GM23248 (cell line): ENCODE data around the gene CROCC2. TPM values are rescaled to one million over a fixed set of nuclear protein-coding genes. Genes with fewer than 3 reads are reported as not detected.
A peak's percentile ranks its signal among the peaks of the same experiment; 100 is the strongest.

ENCODE experiments used
- DNase-seq: peaks from one replicate; pipeline ENCODE4 v3.0.0-alpha.2; 2015
- H2AFZ ChIP-seq: fragments of 200-600 bp; sonication (generic); 2 replicates; pipeline ENCODE4 v1.6.1; 2016; ENCODE audit warnings: antibody characterized with exemption
- H3F3A ChIP-seq: fragments of 200-600 bp; sonication (generic); 2 replicates; pipeline ENCODE4 v1.6.1; 2016; ENCODE audit warnings: mild to moderate bottlenecking, antibody characterized with exemption, mixed run types; ENCODE audit not compliant: insufficient read depth
- H3K27ac ChIP-seq: fragments of 200-600 bp; sonication (generic); 2 replicates; pipeline ENCODE4 v1.5.1; 2016; ENCODE audit warnings: mild to moderate bottlenecking
- H3K27me3 ChIP-seq: fragments of 200-600 bp; sonication (generic); replicated peaks from 2 replicates; pipeline ENCODE4 v1.6.1; 2016; ENCODE audit warnings: mild to moderate bottlenecking; ENCODE audit not compliant: insufficient read depth
- H3K36me3 ChIP-seq: fragments of 200-600 bp; sonication (generic); 2 replicates; pipeline ENCODE4 v1.6.1; 2016; ENCODE audit warnings: low read depth, mild to moderate bottlenecking
- H3K4me1 ChIP-seq: fragments of 200-600 bp; sonication (generic); 2 replicates; pipeline ENCODE4 v1.6.1; 2016; ENCODE audit warnings: mild to moderate bottlenecking; ENCODE audit not compliant: insufficient read depth
- H3K4me2 ChIP-seq: fragments of 200-600 bp; sonication (generic); one replicate; pipeline ENCODE4 v1.6.1; 2016; ENCODE audit warnings: mild to moderate bottlenecking; ENCODE audit not compliant: unreplicated experiment
- H3K4me3 ChIP-seq: fragments of 200-600 bp; sonication (generic); 2 replicates; pipeline ENCODE4 v1.5.1; 2016; ENCODE audit warnings: mild to moderate bottlenecking
- H3K79me2 ChIP-seq: fragments of 200-600 bp; sonication (generic); 2 replicates; pipeline ENCODE4 v1.6.1; 2016; ENCODE audit warnings: mild to moderate bottlenecking; ENCODE audit not compliant: insufficient read depth
- H3K9ac ChIP-seq: fragments of 200-600 bp; sonication (generic); 2 replicates; pipeline ENCODE4 v1.6.1; 2016; ENCODE audit warnings: mild to moderate bottlenecking
- H3K9me2 ChIP-seq: fragments of 200-600 bp; sonication (generic); 2 replicates; pipeline ENCODE4 v1.6.1; 2016; ENCODE audit warnings: mixed run types, mild to moderate bottlenecking, moderate library complexity; ENCODE audit not compliant: insufficient read depth
- H3K9me3 ChIP-seq: fragments of 200-600 bp; sonication (generic); one replicate; pipeline ENCODE4 v1.6.1; 2017; ENCODE audit warnings: low read depth
- H4K20me1 ChIP-seq: fragments of 200-600 bp; sonication (generic); 2 replicates; pipeline ENCODE4 v1.6.0; 2016; ENCODE audit not compliant: insufficient read depth
- EZH2 ChIP-seq: fragments of 200-600 bp; sonication (generic); IDR thresholded peaks from 2 replicates; pipeline ENCODE4 v1.6.1; 2018; ENCODE audit warnings: antibody characterized with exemption, mild to moderate bottlenecking; ENCODE audit not compliant: insufficient read depth, poor library complexity, severe bottlenecking
- EZH2phosphoT487 ChIP-seq: fragments of 200-600 bp; sonication (generic); IDR thresholded peaks from 2 replicates; pipeline ENCODE4 v1.6.1; 2018; ENCODE audit warnings: antibody characterized with exemption, moderate library complexity, mild to moderate bottlenecking, low read depth; ENCODE audit not compliant: insufficient read depth
- WGBS, 2 experiments: methylation state at CpG; one replicate each; pipeline ENCODE4 v1.1.6; 2015 to 2017; ENCODE audit warnings: low lambda C conversion rate in 2 of 2, low coverage in 1 of 2; ENCODE audit errors: missing lambda C conversion rate in 2 of 2; 5-methylcytosine and 5-hydroxymethylcytosine counted together
- in situ Hi-C: fragments of 300-500 bp; cut with MboI; formaldehyde crosslinking; loops from 2 replicates; pipeline ENCODE4 v1.15.0; 2020
- polyA plus RNA-seq: library from polyadenylated mRNA; unstranded; fragments of >200 nt; fragmentation: Nextera tagmentation; extraction: Ambion mirVana; gene quantifications from 2 replicates; pipeline ENCODE4 v1.2.1, GENCODE V29; 2016
- total RNA-seq: library from RNA; depleted of rRNA; stranded (reverse); fragments of >200 nt; shearing (Covaris generic); gene quantifications from 2 replicates; pipeline ENCODE4 v1.2.3, GENCODE V29; 2014

CROCC2 gene
- total and polyA plus RNA-seq, 2 experiments from 2014 or later = under 0.01 TPM; not detected in 1

- H3K27ac ChIP-seq = no peak overlapping the region
- H3K36me3 ChIP-seq = no peaks in the 10 kb centered on the region
- peaks cover 5% of the 10 kb centered on the region; the same call in 1 of the 2 replicates for H3F3A ChIP-seq
- no peaks in the 10 kb centered on the region for H3K27me3 ChIP-seq
- WGBS, 2 experiments = 70 to 83% methylated on average over 3 of the region's 3 CpGs
- H3K4me2 ChIP-seq = no peak overlapping the region
- in situ Hi-C loops = no loop called here
- no peak for TF ChIP-seq EZH2phosphoT487
- no peak for TF ChIP-seq EZH2
- peak; percentile 34 for DNase-seq
- no peaks in the 10 kb centered on the region for H3K79me2 ChIP-seq
- no peak overlapping the region for H3K4me3 ChIP-seq
- H4K20me1 ChIP-seq = no peaks in the 10 kb centered on the region
- no peak overlapping the region for H2AFZ ChIP-seq
- H3K9me3 ChIP-seq = no peaks in the 10 kb centered on the region
- H3K4me1 ChIP-seq = peaks cover 16% of the 10 kb centered on the region
- no peak overlapping the region for H3K9ac ChIP-seq
- no peaks in the 10 kb centered on the region for H3K9me2 ChIP-seq
Measured at GRCh38 chr2:240988146-240988545, 82.0 kb downstream of the CROCC2 start.

- Histone ChIP-seq H3K4me2 (no peak overlapping the region), H4K20me1 (no peaks in the 10 kb centered on the region), H3K9ac (no peak overlapping the region), H3K27me3 (no peaks in the 10 kb centered on the region), H2AFZ (no peak overlapping the region), H3K9me2 (no peaks in the 10 kb centered on the region), H3K4me1 (peaks cover 16% of the 10 kb centered on the region), H3K79me2 (no peaks in the 10 kb centered on the region), H3K4me3 (no peak overlapping the region), H3F3A (peaks cover 5% of the 10 kb centered on the region; the same call in 1 of the 2 replicates), H3K36me3 (no peaks in the 10 kb centered on the region), H3K27ac (no peak overlapping the region), H3K9me3 (no peaks in the 10 kb centered on the region)
- in situ Hi-C loops = no loop called here
- no peak for DNase-seq
- no peak for TF ChIP-seq EZH2
- no peak for TF ChIP-seq EZH2phosphoT487
- 71 to 73% methylated on average over 6 of the region's 6 CpGs for WGBS, 2 experiments
Measured at GRCh38 chr2:240988571-240989271, 82.6 kb downstream of the CROCC2 start.

GRCh38 chr2:240989451-240990265, 83.5 kb downstream of the CROCC2 start:
- Histone ChIP-seq H3K4me3 (no peak overlapping the region), H3K27ac (no peak overlapping the region), H3K9ac (no peak overlapping the region), H3F3A (peaks cover 5% of the 10 kb centered on the region; the same call in 1 of the 2 replicates), H3K27me3 (no peaks in the 10 kb centered on the region), H4K20me1 (no peaks in the 10 kb centered on the region), H3K4me1 (peaks cover 16% of the 10 kb centered on the region), H3K4me2 (no peak overlapping the region), H3K9me3 (no peaks in the 10 kb centered on the region), H3K9me2 (no peaks in the 10 kb centered on the region), H3K79me2 (no peaks in the 10 kb centered on the region), H3K36me3 (no peaks in the 10 kb centered on the region), H2AFZ (no peak overlapping the region)
- DNase-seq = peak; percentile 49
- TF ChIP-seq EZH2phosphoT487 (no peak), EZH2 (no peak)
- 64 to 69% methylated on average over 16 to 17 of the region's 17 CpGs for WGBS, 2 experiments
- in situ Hi-C loops = no loop called here

- no peak for TF ChIP-seq EZH2
- no peak for TF ChIP-seq EZH2phosphoT487
- Histone ChIP-seq H3K79me2 (no peaks in the 10 kb centered on the region), H3K9me3 (no peaks in the 10 kb centered on the region), H3K4me1 (peaks cover 16% of the 10 kb centered on the region), H3K36me3 (no peaks in the 10 kb centered on the region), H4K20me1 (no peaks in the 10 kb centered on the region), H3K9me2 (no peaks in the 10 kb centered on the region), H3K27ac (no peak overlapping the region), H3K27me3 (no peaks in the 10 kb centered on the region), H2AFZ (no peak overlapping the region), H3F3A (peaks cover 5% of the 10 kb centered on the region; the same call in 1 of the 2 replicates), H3K4me2 (no peak overlapping the region), H3K4me3 (no peak overlapping the region), H3K9ac (no peak overlapping the region)
- DNase-seq = no peak
- WGBS, 2 experiments = 93 to 94% methylated on average over 2 of the region's 2 CpGs
- in situ Hi-C loops = no loop called here
Measured at GRCh38 chr2:240990266-240990529, 84.1 kb downstream of the CROCC2 start.
